Fibroblast of lung (primary cell): Measurements from ENCODE around the gene TP53I11. TPM values are rescaled to one million over a fixed set of nuclear protein-coding genes. Genes with fewer than 3 reads are reported as not detected.

Experiments used
- DNase-seq, 2 donors: peaks; one replicate each; pipeline versions ENCODE4 v3.0.0 to v3.0.0-alpha.2; 2010; ENCODE audit warnings: low read depth in 2 of 2
- H2AFZ ChIP-seq: 2 replicates; pipeline ENCODE4 v1.5.1; 2012; ENCODE audit warnings: low read length, control low read depth, inconsistent platforms
- H3K27ac ChIP-seq: 2 replicates; pipeline ENCODE4 v1.5.1; 2011; ENCODE audit warnings: low read length, control low read depth; ENCODE audit not compliant: insufficient read depth
- H3K27me3 ChIP-seq: 2 replicates; pipeline ENCODE4 v1.5.1; 2011; ENCODE audit warnings: mild to moderate bottlenecking, low read length; ENCODE audit not compliant: control insufficient read depth, insufficient read depth
- H3K36me3 ChIP-seq: 2 replicates; pipeline ENCODE4 v1.5.1; 2011; ENCODE audit warnings: low read length; ENCODE audit not compliant: control insufficient read depth, insufficient read depth
- H3K4me1 ChIP-seq: 2 replicates; pipeline ENCODE4 v1.5.1; 2011; ENCODE audit warnings: low read length; ENCODE audit not compliant: control insufficient read depth, insufficient read depth; ENCODE audit errors: extremely low read depth
- H3K4me2 ChIP-seq: 2 replicates; pipeline ENCODE4 v1.5.1; 2011; ENCODE audit warnings: low read length, control low read depth; ENCODE audit not compliant: insufficient read depth; ENCODE audit errors: extremely low read depth
- H3K4me3 ChIP-seq, 4 experiments: fragments of 200-600 bp in 1 of 4; sonication (generic) in 1 of 4; replicated peaks in 1 of 4; 2 replicates each; pipeline ENCODE4 v1.5.1; 2011 to 2016; ENCODE audit warnings: low read length in 4 of 4, low read depth in 3 of 4, mild to moderate bottlenecking in 3 of 4, control low read depth in 2 of 4, inconsistent platforms in 1 of 4, mixed read lengths in 1 of 4; ENCODE audit not compliant: insufficient read depth in 1 of 4; ENCODE audit errors: control extremely low read depth in 1 of 4
- H3K79me2 ChIP-seq: 2 replicates; pipeline ENCODE4 v1.5.1; 2012; ENCODE audit warnings: mild to moderate bottlenecking, low read length, inconsistent platforms; ENCODE audit not compliant: control insufficient read depth, insufficient read depth
- H3K9ac ChIP-seq: 2 replicates; pipeline ENCODE4 v1.5.1; 2011; ENCODE audit warnings: mild to moderate bottlenecking, low read length, control low read depth; ENCODE audit not compliant: insufficient read depth
- H3K9me3 ChIP-seq: 2 replicates; pipeline ENCODE4 v1.5.1; 2012; ENCODE audit warnings: low read depth, low read length; ENCODE audit not compliant: control insufficient read depth, insufficient read depth
- H4K20me1 ChIP-seq: 2 replicates; pipeline ENCODE4 v1.5.1; 2011; ENCODE audit warnings: low read length; ENCODE audit not compliant: control insufficient read depth, insufficient read depth; ENCODE audit errors: extremely low read depth
- CTCF ChIP-seq, 2 donors: IDR thresholded peaks in 1 of 2; conservative IDR thresholded peaks in 1 of 2; 1 replicate in 1 of 2; 2 replicates in 1 of 2; pipeline ENCODE4 v1.5.1; 2011 to 2012; ENCODE audit warnings: low read length in 2 of 2, control low read depth in 1 of 2, inconsistent platforms in 1 of 2, low read depth in 1 of 2, mild to moderate bottlenecking in 1 of 2
- EZH2 ChIP-seq: IDR thresholded peaks from 2 replicates; pipeline ENCODE4 v1.5.1; 2012; ENCODE audit warnings: low read length, control low read depth, mild to moderate bottlenecking; ENCODE audit errors: missing control alignments
- polyA plus RNA-seq, 2 donors: library from polyadenylated mRNA; depleted of rRNA in 1 of 2; stranded (reverse) in 1 of 2; unstranded in 1 of 2; fragments of >200 nt; gene quantifications; 2 replicates each; pipeline ENCODE4 v1.2.1, GENCODE V29; 2011 to 2012; ENCODE audit warnings: missing spikeins in 1 of 2
- total RNA-seq: library from RNA; depleted of rRNA; stranded (reverse); fragments of >200 nt; gene quantifications from 2 replicates; pipeline ENCODE4 v1.2.1, GENCODE V29; 2014

The TP53I11 gene
- total and polyA plus RNA-seq, 2 donors (not counting 1 experiment from before 2014, with no cell fraction given), result 53.2 to 54.0 TPM

GRCh38 chr11:44901786-44902185 lies 48.9 kb downstream of the TP53I11 start:
- H3K9ac ChIP-seq, result no peak overlapping the region
- no peaks in the 10 kb centered on the region for H3K79me2 ChIP-seq
- H4K20me1 ChIP-seq, result no peaks in the 10 kb centered on the region
- H3K4me3 ChIP-seq, result no peak overlapping the region
- H3K27ac ChIP-seq, result no peak overlapping the region
- H3K27me3 ChIP-seq, result peaks cover 17% of the 10 kb centered on the region
- no peak for DNase-seq
- no peak overlapping the region for H3K4me2 ChIP-seq
- TF ChIP-seq EZH2, result no peak
- no peak for TF ChIP-seq CTCF (conservative IDR thresholded peaks at IDR 0.05 in 1 of 2, IDR thresholded peaks at IDR 0.05 in 1 of 2; ENCODE audit: low read depth in 1 of 2, low read length in 2 of 2)
- H3K36me3 ChIP-seq, result no peaks in the 10 kb centered on the region
- no peaks in the 10 kb centered on the region for H3K9me3 ChIP-seq
- H2AFZ ChIP-seq, result no peak overlapping the region
- H3K4me1 ChIP-seq, result no peaks in the 10 kb centered on the region

DNA sequence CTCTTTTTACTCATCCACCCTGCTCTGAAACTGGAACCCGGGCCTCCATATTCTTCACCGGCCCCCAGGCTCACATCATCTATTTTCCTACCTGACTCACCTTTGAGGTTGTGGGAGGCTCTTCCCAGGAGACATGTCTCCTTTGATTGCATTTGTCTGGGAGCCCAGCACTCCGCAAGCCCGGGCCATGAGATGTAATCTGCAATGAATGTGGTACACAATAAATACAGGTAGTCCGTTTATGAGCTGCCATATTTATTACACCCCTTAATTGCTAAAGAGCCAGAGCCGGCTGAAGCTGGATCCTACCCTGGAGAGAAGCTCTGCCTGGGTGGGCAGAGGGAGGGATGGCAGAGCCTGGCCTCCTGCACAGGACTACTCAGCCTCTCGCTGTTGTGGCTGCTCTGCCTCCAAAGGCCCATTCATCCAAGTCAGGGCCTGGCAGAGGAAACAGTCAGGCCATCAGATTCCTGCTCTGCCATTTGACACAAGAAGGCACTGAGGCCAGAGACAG lies 49.5 kb downstream of the TP53I11 start:
- Histone ChIP-seq H3K27ac (no peak overlapping the region), H2AFZ (no peak overlapping the region), H3K4me1 (no peaks in the 10 kb centered on the region), H4K20me1 (no peaks in the 10 kb centered on the region), H3K79me2 (no peaks in the 10 kb centered on the region), H3K9ac (no peak overlapping the region), H3K4me2 (no peak overlapping the region), H3K27me3 (peaks cover 20% of the 10 kb centered on the region), H3K36me3 (no peaks in the 10 kb centered on the region), H3K4me3 (no peak overlapping the region), H3K9me3 (no peaks in the 10 kb centered on the region)
- DNase-seq, result no peak
- TF ChIP-seq CTCF (conservative IDR thresholded peaks at IDR 0.05 in 1 of 2, IDR thresholded peaks at IDR 0.05 in 1 of 2; ENCODE audit: low read depth in 1 of 2, low read length in 2 of 2) (no peak), EZH2 (no peak)

DNA sequence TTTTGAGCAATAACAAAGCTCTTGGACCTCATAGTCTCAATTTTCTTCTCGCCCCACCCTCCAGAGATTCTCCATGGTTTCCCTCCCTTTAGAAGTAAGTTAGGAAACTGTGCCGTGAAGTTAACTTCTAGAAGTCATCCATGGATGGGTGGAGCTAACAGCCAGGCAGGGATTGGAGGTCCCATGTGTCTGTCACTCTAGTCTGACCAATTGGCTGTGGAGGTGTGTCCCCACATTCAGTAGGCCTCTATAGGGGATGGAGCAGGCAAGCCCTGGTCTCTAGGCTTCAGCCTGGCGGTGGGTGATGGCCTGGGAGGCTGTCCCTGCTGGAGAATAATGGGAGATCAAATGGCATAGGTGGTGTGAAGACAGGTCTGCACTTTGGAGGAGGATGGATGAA lies 50.7 kb downstream of the TP53I11 start:
- no peak overlapping the region for H3K4me2 ChIP-seq
- DNase-seq, result peak; percentile 60 to 75
- no peak overlapping the region for H3K9ac ChIP-seq
- no peaks in the 10 kb centered on the region for H3K36me3 ChIP-seq
- H3K27ac ChIP-seq, result no peak overlapping the region
- H3K4me3 ChIP-seq, result no peak overlapping the region
- no peaks in the 10 kb centered on the region for H3K4me1 ChIP-seq
- H3K27me3 ChIP-seq, result peaks cover 20% of the 10 kb centered on the region
- H4K20me1 ChIP-seq, result no peaks in the 10 kb centered on the region
- H3K79me2 ChIP-seq, result no peaks in the 10 kb centered on the region
- no peak overlapping the region for H2AFZ ChIP-seq
- TF ChIP-seq CTCF (conservative IDR thresholded peaks at IDR 0.05 in 1 of 2, IDR thresholded peaks at IDR 0.05 in 1 of 2; ENCODE audit: low read depth in 1 of 2, low read length in 2 of 2), result no peak
- no peak for TF ChIP-seq EZH2
- no peaks in the 10 kb centered on the region for H3K9me3 ChIP-seq
